ENCODE data around the gene ESAM. TPM values are rescaled to one million over a fixed set of nuclear protein-coding genes. Genes with fewer than 3 reads are reported as not detected.

Gene ESAM
- total RNA-seq, 1 experiment from 2014 or later = 5.3 TPM

- H3K9me3 ChIP-seq = no peaks in the 10 kb centered on the region
- H3K4me1 Mint-ChIP-seq (ENCODE audit: low read depth, unreplicated experiment) = peaks cover 15% of the 10 kb centered on the region
- intact Hi-C loops (cut with micrococcal nuclease; ENCODE audit: unreplicated experiment) = no loop called here
- ChIA-PET POLR2A (interaction anchor here (0.6 to 1.6 kb wide), 4 partner anchors 13 to 137 kb away, joined by 3 to 7 read pairs (median 6); partner anchors contain the start of genes SIAE, SPA17 and TBRG1), CTCF (interaction anchor here (0.6 to 1.9 kb wide), 25 partner anchors 10 to 117 kb away, joined by 3 to 71 read pairs (median 6); partner anchors contain the start of genes MSANTD2, NRGN, SIAE and SPA17)
- H3K4me1 ChIP-seq = peaks cover 24% of the 10 kb centered on the region
- BruUV-seq (replicated peaks) = TSS peak; percentile 33
- H3K36me3 Mint-ChIP-seq (ENCODE audit: insufficient read depth, unreplicated experiment) = peaks cover 16% of the 10 kb centered on the region
- peak overlapping the region; percentile 33 for H3K4me3 ChIP-seq (ENCODE audit: low read depth, low read length)
- no peak for DNase-seq
- H3K27ac Mint-ChIP-seq (ENCODE audit: unreplicated experiment) = peak overlapping the region; percentile 46
- no peaks in the 10 kb centered on the region for H3K27me3 Mint-ChIP-seq (ENCODE audit: insufficient read depth, unreplicated experiment)
- H3K27me3 ChIP-seq (replicated peaks; ENCODE audit: control insufficient read depth, insufficient read depth, low read length) = no peaks in the 10 kb centered on the region
- no peaks in the 10 kb centered on the region for H3K36me3 ChIP-seq (ENCODE audit: control insufficient read depth, insufficient read depth, low read length)
- TF ChIP-seq, protein P1, sequence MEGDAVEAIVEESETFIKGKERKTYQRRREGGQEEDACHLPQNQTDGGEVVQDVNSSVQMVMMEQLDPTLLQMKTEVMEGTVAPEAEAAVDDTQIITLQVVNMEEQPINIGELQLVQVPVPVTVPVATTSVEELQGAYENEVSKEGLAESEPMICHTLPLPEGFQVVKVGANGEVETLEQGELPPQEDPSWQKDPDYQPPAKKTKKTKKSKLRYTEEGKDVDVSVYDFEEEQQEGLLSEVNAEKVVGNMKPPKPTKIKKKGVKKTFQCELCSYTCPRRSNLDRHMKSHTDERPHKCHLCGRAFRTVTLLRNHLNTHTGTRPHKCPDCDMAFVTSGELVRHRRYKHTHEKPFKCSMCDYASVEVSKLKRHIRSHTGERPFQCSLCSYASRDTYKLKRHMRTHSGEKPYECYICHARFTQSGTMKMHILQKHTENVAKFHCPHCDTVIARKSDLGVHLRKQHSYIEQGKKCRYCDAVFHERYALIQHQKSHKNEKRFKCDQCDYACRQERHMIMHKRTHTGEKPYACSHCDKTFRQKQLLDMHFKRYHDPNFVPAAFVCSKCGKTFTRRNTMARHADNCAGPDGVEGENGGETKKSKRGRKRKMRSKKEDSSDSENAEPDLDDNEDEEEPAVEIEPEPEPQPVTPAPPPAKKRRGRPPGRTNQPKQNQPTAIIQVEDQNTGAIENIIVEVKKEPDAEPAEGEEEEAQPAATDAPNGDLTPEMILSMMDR (IDR thresholded peaks at IDR 0.05; ENCODE audit: insufficient read depth in 1 of 2, low read depth in 1 of 2, low read length in 1 of 2, severe bottlenecking in 1 of 2, unreplicated experiment in 1 of 2) = no peak
- H3K9me3 Mint-ChIP-seq (ENCODE audit: unreplicated experiment) = no peaks in the 10 kb centered on the region
- H3K4me3 Mint-ChIP-seq (ENCODE audit: unreplicated experiment) = peak overlapping the region; percentile 91
Observed at GRCh38 chr11:124759266-124760204, 2.6 kb downstream of the ESAM start.

DNA sequence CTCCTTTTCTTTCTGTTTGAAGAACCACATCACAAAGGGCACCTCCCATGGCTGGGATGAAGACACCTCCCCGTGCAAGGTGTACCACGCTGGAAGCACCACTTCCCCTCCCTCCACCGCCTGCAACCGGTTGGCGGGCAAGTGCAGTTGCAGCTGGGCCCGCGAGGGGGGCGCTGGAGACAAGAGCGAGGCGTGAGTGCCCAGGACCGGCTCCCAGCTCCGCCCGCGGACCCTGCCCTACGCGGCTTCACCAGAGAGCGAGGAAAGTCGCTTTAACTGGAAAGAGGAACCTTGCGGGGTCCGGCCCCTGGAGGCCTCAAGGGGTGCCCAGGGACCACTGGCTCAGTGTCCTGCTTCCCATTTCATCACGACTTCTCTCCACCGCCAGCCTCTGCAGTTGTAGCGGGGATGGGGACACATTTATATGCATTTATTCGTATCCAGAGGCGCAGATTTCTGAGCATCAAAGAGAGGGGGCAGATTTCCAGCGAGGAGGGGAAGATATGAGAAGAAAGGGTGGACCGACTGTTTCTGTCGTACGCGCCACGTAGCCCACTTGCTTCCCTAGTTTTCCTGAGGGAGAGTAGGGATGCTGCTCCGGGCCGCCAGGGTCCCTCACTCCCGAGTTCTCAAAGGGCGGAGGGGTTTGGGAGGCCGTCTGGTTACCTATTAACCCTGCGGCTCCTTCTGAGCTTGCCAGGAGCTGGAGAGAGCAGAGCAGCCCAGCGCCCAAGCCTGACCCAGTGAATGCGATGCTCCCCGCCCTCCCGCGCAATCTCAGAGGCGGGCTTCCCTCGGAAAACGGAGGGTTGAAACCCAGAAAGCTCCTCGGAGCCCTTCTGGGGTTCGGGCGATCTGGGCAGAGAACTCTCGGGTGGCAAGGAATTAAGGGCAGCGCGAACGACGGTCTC lies 3.5 kb downstream of the ESAM start:
- Histone ChIP-seq H3K9me3 (no peaks in the 10 kb centered on the region), H3K36me3 (ENCODE audit: control insufficient read depth, insufficient read depth, low read length) (no peaks in the 10 kb centered on the region), H3K27me3 (replicated peaks; ENCODE audit: control insufficient read depth, insufficient read depth, low read length) (no peaks in the 10 kb centered on the region), H3K4me3 (ENCODE audit: low read depth, low read length) (peak overlapping the region; percentile 33), H3K4me1 (peaks cover 20% of the 10 kb centered on the region)
- H3K27me3 Mint-ChIP-seq (ENCODE audit: insufficient read depth, unreplicated experiment) = no peaks in the 10 kb centered on the region
- no peaks in the 10 kb centered on the region for H3K9me3 Mint-ChIP-seq (ENCODE audit: unreplicated experiment)
- no TSS peak for BruUV-seq (replicated peaks)
- H3K4me1 Mint-ChIP-seq (ENCODE audit: low read depth, unreplicated experiment) = peaks cover 8% of the 10 kb centered on the region
- ChIA-PET CTCF (interaction anchor here (0.6 to 1.9 kb wide), 33 partner anchors 10 to 1668 kb away, joined by 3 to 71 read pairs (median 5); partner anchors contain the start of genes MSANTD2, NRGN, SIAE and SPA17), POLR2A (interaction anchor here (0.6 to 1.6 kb wide), 5 partner anchors 12 to 136 kb away, joined by 3 to 7 read pairs (median 6); partner anchors contain the start of genes SIAE, SPA17 and TBRG1)
- peaks cover 16% of the 10 kb centered on the region for H3K36me3 Mint-ChIP-seq (ENCODE audit: insufficient read depth, unreplicated experiment)
- intact Hi-C loops (cut with micrococcal nuclease; ENCODE audit: unreplicated experiment) = loop anchor here (1.0 kb wide), 6 partner anchors 11 to 89 kb away; partner anchors contain the start of gene NRGN
- DNase-seq = peak; percentile 93 to 97
- TF ChIP-seq, protein P1 (IDR thresholded peaks at IDR 0.05; ENCODE audit: insufficient read depth in 1 of 2, low read depth in 1 of 2, low read length in 1 of 2, severe bottlenecking in 1 of 2, unreplicated experiment in 1 of 2) = peak; percentile 97 to 99
- H3K27ac Mint-ChIP-seq (ENCODE audit: unreplicated experiment) = peak overlapping the region; percentile 46
- H3K4me3 Mint-ChIP-seq (ENCODE audit: unreplicated experiment) = peak overlapping the region; percentile 91
